ENCODE data around the gene BAZ2B.

Gene BAZ2B

DNA sequence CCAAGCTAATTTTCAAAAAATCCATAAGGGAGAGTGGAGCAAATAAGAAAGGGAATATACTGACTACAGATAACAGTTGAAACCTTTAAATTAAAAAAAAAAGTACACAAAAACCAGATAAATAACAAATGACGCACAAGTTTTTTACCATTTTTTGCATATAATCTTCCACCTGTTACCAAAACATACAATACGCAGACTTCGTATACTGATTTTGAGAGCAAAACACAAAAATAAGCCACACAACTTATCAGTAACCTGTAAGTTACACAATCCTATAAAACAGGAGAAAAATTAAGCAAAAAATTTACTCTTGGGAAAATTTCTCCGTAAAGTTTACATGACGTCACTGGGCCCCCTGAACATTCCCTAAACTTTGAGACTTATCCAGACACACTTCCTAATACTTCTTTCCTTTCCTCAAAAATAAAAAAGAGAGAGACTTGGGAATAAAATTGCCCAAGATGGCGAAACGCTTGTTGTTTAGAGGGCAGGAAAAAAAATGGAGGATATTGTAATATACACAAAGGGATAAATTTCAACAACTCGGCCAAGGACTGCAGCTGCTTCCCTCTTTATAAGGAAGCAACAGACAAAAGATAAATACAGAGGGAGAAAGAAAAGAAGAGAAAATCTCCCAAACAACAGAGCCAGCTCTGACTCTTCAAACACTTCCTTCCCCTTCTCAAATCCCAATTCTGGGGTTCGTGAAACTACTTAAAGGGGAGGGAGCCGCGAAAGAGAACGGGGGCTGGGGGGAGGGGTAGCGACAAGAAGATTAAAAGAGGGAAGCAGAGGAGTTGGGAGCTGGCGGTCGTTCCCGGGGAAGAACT lies 1.6 kb downstream of the BAZ2B start:
- DNase-seq = no peak

DNA sequence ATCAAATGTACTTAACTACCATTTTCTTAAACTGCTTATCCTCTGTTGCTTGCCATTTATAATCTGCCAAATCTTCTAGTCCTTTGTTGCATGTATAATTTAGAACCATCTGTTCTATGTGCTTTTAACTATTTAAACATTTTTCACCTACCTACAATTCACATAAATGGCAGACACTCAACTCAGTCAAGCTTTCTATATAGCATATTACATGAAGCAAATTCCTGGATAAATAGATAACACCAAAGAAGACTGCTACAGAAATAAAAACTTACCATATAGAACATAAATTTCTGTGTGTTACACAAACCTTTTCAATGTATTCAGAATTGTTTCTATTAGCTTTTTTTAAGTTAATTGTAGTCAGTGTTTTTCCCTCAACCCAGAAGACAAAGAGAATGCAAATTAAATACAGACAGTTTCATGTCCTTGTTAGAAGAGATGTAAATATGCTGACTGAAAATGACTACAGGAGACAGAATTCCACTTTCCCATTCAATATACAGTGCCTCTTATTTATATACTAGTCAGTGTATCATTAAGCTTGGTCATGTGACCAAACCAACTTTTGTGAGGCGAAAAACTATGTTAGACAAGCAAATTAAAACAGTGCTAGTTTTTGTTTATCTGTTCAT lies 2.6 kb downstream of the BAZ2B start:
- no peak for DNase-seq

DNA sequence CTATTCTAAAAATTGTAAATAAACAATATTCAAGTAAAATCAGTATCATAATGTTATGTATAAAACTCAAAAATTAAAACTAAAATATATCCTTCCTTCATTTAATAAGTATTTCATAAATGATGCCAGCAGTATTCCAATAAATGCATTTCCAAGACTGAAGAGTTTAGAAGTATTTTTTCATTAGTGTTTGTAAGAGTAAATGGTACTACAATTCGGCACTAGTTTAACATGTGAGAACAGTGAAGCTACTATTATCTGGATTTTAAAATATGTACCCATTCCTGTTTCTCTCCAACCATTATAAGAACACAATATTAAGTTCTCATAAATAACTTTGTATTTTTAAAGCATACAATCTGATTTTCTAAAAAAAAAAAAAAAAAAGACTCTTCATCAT lies 3.3 kb downstream of the BAZ2B start:
- DNase-seq = no peak

DNA sequence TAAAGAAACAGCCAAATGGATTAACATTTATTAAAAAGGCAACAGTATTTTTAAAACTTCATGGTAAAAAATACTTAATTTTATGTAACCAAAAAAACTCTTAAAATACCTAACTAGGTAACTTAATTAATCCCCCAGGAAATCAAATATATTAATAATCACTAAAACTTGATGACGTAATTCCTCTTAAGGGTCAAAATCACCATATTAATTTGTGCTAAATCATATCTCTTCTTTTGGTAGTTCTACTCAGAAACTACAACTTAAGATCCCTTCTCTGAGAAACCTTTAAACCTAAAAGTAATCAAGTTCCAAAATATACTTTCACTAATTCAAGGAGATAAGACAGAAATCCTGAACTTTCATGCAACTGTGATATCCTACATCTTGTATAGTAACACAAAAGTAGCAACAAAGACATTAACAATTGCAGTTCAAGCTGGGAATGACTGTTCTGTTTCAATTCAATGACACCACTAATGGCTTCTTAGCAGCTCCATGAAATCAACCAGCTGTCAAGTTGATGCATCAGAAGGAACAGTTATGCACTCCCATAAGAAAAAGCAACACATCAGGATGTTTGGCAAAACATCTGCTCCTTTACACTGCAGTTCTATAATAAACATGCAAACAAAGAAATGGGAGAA lies 4.0 kb downstream of the BAZ2B start:
- peak; percentile 12 for DNase-seq

DNA sequence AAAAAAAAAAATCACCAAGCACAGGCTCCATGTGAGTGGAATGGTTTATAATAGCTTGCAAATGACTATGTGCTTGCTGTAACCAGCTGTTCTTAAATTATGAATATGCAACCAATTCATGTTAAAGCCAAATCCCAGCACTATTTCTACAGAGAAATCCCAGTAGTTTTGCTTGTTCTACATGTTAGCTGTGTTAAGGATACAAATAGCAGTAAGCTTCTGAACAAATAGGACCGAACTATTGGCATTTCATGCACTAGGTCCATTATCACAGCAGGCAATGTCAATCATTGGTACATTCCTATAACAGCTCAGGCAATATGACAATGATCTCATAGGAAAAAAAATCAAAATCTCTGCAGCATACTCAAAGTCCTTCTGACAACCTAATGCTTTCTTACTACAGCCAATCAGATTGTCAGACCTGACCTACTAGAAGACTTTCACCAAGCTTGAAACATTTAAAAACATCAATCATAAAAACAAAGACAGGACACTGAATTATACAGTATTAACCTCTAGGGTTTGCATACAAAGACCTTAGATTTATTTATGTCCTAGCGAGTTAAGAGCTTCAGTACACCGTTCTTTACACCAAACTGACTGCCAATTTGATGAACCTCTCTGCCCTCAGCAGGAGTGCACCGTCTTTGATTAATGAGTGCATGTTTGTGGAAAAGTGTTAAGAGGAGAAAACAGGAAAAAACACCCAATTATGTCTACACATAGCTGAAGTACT lies 6.4 kb downstream of the BAZ2B start:
- no peak for DNase-seq

DNA sequence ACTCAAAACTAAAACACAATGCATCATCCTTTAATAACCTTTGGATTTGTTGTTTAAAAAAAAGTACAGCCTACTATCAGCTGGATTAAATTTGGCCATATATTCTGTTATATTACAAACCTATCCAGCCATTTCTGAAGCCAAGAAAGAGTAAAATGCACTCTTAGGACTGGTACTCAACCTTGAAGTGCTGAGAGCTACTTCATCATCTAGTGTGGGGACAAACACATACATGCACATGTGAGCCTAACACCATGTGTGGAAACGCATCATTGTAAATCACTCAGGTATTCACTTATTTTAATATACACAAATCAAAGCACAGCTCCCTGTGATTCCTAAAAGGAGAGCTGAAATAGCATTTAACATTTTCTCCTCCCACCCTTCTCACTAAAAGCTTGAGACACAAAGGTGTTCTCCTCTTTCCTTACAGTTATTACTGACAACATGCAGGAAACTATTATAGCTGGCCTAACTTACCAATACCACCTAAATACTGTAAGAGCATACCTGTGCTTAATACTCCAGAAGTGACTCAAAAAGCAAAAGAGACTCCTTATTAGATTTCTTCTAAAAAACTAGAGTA lies 7.5 kb downstream of the BAZ2B start:
- no peak for DNase-seq

DNA sequence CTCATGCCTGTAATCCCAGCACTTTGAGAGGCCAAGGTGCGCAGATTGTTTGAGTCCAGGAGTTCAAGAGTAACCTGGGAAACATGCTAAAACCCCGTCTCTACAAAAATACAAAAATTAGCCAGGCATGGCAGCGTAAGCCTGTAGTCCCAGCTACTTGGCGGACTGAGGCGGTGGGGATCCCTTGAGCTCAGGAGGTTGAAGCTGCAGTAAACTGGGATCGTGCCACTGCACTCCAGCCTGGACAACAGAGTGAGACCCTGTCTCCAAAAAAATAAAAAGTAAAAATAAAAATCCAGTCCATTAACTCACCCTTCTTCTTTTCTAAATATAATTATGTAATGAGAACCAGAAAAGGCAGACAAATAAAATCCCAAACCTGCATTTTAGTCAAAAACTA lies 8.2 kb downstream of the BAZ2B start:
- no peak for DNase-seq

DNA sequence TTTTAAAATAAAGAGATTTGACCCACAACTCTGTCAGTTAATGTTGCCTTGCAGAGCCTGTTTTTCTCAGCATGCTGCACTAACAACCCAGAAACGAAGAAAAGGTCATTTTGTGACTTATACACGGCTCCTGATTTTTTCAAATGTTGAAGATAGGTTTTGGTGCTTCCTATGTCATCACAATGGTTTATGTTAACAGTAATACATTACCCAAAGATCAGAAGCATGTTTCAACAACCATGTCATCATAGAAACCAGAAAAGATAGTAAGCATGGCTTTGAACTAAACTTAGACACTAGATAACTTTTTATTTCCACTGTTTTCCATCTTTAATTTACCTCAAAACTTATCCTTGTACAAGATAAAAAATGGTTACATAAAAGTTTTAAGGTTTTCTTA lies 10.1 kb downstream of the BAZ2B start:
- DNase-seq = no peak

DNA sequence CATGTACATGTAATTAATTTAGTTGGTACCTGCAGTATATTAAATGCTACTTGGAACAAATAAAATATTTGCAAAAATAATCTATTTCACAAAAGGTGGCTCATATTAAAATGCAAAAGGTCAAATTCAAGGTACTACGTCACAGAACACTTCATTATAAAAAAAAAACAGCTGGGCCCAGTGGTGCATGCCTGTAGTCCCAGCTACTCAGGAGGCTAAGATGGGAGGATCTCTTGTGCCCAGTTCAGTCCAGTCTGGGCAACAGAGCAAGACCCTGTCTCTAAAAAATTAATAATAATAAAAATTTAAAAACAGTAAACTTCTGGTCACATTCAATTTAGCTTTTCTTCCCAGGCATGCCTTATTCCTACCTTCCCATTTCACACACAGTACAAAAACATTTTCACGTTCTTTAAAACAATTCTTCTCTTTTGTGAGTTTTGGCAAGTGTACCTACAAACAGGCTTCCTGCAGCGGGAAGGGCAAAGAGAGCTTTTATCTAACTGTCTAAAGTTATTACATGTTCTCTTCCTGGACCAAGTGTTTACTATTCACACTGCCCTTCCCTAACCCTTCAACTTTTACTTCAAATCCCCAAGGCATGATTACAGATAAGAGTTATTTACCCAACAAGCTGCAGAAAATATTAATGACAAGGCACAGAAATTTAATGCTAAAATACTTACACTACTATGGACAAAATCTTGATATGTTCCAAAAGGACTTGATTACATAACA lies 10.7 kb downstream of the BAZ2B start:
- no peak for DNase-seq

DNA sequence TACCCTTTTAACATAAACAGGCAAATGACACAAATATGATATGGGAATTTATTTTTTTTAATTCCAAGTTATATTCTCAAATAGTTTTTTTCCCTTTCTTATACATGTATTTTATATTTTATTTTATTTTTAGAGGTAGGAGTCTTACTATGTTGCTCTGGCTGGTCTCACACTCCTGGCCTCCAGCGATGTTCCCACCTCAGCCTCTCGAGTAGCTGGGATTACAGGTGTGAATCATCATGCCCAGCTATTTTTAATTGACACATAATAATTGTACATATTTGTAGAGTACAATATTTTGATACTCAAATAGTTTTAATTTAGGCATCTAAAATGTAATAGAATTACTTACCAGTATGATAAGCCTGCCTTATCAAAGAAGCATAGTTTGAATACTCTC lies 12.2 kb downstream of the BAZ2B start:
- no peak for DNase-seq

DNA sequence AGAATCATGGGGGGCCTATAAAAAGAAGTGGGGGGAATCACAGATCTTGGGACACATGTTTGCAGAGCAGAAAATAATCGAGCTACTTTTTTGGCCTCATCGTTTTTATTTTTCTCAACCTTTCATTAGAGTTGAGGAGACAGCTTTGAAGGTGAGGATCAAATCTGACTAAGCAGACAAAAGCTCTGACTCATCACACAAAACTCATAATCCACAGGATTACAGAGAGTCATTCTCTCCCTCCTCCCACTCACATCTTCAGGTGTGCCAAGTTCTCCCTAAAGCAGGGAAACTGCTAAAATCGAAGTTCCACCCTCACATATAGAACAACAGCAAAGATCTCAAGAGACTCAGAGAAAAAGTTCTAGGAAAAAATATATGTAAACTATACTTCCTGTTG lies 15.6 kb downstream of the BAZ2B start:
- no peak for DNase-seq

DNA sequence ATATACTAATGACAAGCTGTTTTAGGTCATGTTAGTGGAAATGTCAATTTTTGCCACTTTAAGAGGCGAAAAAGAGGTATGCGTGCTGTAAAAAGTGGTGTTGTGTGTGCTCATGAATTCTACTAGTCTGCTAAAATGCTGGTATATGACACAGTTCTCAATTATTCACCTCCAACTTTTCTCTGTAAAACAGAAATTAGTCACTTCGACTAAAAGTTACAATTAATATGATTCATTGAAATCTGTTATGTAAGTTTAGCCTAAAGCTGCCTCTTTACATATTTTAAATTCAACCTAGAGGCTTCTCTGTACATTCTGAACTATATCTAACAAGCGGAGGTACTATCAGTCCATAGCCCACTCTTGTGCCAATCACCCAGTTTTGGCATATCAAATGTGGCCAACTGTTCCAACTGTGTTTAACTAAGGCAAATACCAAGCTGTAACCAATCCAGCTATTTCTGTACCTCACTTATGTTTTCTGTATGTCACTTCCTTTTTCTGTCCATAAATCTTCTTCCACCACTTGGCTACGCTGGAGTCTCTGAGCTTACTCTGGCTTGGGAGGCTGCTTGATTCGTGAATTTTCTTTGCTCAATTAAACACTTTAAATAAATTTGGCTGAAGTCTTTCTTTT lies 20.8 kb downstream of the BAZ2B start:
- no peak for DNase-seq

DNA sequence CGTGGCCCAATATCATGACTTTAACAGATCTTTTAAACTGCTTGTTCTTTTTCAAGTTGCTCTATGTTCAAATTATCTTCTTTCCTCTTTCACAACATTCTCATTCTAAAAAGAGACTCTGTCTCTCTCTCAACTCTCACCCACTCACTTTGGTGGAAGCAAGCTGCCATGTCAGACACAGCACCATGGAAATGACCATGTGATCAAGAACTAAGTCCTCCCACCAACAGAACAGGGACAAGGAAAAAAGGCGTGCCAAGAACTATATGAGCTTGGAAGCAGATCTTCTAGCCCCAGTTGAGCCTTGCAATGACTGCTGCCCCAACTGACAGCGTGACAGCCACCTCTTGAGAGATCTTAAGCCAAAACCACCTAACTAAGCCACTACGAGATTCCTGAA lies 23.9 kb downstream of the BAZ2B start:
- DNase-seq = no peak

DNA sequence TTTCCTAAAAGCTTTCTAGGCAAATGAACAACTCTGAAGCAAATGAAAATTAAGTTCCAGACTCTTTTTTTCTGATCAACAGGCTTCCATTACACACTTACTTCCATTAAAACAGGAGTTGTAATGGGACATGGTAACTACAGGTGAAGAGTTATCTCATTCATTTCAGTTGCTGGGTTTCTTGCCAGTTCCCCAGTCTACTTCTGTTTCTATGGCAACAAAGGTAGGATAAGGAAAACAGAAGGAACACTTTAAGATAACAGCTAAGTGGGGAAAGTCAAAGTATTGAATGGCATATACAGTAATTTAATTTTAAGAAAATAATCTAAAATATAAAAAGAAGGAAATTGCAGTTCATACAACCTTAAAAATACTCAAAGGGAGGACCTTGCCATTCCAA lies 25.1 kb downstream of the BAZ2B start:
- no peak for DNase-seq

DNA sequence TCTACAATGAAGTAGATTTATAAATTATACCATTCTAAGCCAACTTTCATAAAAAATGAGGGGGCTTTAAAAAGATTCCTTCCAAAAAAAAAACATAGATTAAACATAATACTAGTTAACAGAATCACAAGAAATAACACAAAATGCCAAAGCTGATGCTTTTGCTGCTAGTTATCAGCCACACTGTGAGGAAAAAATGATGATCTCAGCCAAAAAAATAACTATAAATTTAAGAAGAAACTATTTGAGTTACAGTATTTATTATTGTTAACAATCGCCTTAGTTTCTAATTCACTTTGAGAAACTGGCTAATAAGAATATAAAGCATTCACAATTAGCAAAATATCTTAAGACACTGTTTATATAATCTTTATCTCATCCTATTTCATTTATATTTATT lies 27.1 kb downstream of the BAZ2B start:
- no peak for DNase-seq

DNA sequence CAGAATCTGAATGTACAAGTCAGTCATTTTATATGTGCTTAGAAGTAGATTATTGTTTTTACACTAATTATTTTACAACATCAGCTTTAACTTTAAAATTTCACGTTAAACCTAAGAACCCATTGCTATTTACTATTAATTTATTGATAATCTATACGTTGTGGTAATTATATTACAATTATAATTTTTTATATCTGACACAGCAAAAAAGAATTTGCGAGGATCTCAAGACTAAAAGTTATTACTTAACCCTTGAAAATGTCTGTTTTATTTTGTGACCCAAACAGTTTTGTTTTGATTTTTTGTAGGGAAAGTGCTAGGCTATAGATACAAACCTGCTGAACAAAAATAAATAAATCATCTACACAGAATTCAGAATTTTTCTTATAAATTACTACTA lies 30.3 kb downstream of the BAZ2B start:
- DNase-seq = no peak

DNA sequence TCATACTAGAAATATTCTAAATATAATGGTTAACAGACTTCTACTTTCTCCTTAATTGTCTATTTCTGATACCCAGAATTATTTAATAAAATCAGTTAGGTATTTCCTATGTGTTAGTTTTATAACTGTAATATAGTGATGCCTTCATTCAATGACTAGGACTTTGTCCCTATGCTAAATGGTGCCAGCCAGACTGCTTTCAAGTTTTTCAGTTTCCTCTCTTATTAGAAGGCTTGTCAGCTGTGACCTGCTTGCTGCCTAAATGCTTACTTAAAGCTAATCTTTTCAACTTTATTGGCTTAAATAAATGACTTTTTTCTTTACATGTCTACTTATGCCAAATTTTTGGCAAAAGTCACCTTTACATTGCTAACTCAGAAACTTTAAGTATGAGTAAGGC lies 30.7 kb downstream of the BAZ2B start:
- no peak for DNase-seq

DNA sequence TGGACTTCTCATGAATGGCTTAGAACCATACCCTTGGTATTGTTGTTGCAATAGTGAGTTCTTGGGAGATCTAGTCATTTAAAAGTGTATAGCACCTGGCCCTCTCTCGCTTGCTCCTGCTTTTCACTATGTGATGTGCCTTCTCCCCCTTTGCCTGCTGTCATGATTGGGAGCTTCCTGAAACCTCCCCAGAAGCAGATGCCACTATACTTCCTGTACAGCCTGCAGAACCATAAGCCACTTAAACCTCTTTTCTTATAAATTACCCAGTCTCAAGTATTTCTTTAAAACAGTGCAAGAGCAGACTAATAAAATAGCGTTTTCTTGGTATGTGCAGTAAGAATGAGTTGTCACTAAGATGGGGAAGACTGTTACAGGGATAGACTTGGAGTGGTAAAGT lies 31.6 kb downstream of the BAZ2B start:
- no peak for DNase-seq

DNA sequence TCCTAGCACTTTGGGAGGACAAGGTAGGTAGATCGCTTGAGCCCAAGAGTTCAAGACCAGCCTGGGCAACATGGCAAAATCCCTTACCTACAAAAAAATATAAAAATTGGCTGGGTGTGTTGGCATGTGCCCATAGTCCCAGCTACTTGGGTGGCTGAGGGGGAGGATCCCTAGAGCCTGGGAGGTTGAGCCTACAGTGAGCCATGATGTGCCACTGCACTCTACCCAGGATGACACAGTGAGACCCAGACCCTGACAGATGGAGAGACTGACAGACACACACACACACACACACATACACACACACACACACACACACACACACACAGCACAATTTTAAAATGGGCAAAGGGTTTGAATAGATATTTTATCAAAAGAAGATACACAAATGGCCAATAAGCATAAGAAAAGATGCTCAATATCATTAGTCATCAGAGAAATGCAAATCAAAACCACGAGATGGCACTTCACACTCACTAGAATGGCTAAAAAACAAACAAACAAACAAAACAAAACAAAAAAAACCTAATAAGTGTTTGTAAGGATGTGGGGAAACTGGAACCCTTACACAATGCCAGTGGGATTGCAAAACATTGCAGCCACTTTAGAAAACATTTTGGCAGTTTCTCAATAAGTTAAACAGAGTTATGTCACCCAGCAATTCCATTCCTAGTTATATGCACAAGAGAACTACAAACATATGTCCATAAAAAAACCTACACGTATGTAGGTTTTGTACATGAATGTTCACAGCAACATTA lies 42.3 kb downstream of the BAZ2B start:
- DNase-seq = no peak

DNA sequence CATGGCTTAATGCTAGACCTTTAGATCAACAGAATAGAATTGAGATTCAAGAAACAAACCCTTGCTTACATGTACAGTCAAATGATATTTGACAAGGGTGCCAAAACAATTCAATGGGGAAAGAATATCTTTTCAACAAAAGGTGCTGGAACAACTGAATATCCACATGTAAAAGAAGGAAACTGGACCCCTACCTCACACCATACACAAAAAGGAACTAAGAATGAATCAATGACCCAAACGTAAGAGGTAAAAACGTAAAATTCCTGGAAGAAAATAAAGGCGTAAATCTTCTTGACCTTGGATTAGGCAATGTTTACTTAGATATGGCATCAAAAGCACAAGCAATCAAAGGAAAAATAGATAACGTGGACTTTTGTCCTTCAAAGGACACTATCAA lies 43.1 kb downstream of the BAZ2B start:
- no peak for DNase-seq

DNA sequence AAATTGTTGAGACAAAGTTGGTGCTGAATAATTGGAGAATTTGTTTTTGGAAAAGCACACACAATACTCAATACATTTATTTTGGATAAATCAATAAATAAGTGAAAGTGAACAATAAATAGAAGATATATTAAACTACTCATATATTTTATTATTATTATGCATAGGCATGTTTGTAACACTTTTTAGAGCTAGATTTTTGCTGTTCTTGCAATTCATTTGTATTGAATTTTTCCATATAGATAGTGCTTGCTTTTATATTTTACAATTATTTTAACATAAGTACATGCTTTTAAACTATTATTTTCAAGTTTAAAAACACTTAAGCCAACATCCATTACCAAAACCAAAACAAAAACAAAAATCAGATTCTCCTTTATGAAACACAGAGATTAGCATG lies 43.9 kb downstream of the BAZ2B start:
- no peak for DNase-seq
